CD4-positive, alpha-beta T cell treated with Interferon alpha-2 for 1 hour (primary cell): ENCODE data around the gene WNK1.

ENCODE experiments used
- DNase-seq, 2 donors: peaks; one replicate each; pipeline ENCODE4 v3.0.0-alpha.2; 2020 to 2022

WNK1 gene

GRCh38 chr12:958588-959123 is 206.3 kb downstream of the WNK1 start:
- DNase-seq = no peak
